ENCODE results near the gene FAM171A1. TPM values are rescaled to one million over a fixed set of nuclear protein-coding genes. Genes with fewer than 3 reads are reported as not detected.
"Not testable (repeated sequence)": the region's sequence is repeated elsewhere in the genome, so short reads cannot be mapped to it uniquely, and the experiment has no call there.

Gene FAM171A1
- total RNA-seq, 2 donors from 2014 or later = 16.3 to 24.2 TPM

- 87% methylated on average over 4 of the region's 4 CpGs for WGBS
- Histone ChIP-seq H3K4me3 (no peak overlapping the region), H3K27ac (no peak overlapping the region), H3K9me3 (no peaks in the 10 kb centered on the region), H3K27me3 (replicated peaks; ENCODE audit: insufficient read depth) (no peaks in the 10 kb centered on the region), H3K36me3 (no peaks in the 10 kb centered on the region), H3K4me1 (replicated peaks) (no peaks in the 10 kb centered on the region)
- DNase-seq (ENCODE audit: low spot score) = no peak
- intact Hi-C loops (cut with DNase I) = no loop called here
- TF ChIP-seq, protein P1, sequence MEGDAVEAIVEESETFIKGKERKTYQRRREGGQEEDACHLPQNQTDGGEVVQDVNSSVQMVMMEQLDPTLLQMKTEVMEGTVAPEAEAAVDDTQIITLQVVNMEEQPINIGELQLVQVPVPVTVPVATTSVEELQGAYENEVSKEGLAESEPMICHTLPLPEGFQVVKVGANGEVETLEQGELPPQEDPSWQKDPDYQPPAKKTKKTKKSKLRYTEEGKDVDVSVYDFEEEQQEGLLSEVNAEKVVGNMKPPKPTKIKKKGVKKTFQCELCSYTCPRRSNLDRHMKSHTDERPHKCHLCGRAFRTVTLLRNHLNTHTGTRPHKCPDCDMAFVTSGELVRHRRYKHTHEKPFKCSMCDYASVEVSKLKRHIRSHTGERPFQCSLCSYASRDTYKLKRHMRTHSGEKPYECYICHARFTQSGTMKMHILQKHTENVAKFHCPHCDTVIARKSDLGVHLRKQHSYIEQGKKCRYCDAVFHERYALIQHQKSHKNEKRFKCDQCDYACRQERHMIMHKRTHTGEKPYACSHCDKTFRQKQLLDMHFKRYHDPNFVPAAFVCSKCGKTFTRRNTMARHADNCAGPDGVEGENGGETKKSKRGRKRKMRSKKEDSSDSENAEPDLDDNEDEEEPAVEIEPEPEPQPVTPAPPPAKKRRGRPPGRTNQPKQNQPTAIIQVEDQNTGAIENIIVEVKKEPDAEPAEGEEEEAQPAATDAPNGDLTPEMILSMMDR (IDR thresholded peaks at IDR 0.05) = no peak
- TF ChIP-seq POLR2AphosphoS5 (IDR thresholded peaks at IDR 0.05) (no peak), POLR2A (IDR thresholded peaks at IDR 0.05) (no peak)
Measured at GRCh38 chr10:15290150-15290549, 80.9 kb downstream of the FAM171A1 start.

DNA sequence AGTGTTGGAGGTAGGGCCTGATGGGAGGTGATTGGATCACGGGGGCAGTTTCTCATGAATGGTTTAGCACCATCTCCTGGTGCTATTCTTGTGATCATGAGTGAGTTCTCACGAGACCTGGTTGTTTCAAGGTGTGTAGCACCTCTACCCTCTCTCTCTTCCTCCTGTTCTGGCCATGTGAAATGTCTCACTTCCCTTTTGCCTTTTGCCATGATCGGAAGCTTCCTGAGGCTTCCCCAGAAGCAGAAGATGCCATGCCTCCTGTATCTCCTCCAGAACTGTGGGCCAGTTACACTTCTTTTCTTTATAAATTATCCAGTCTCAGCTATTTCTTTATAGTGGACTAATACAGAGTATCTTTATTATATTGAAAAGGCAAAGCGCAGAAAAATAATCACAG, 90.1 kb downstream of the FAM171A1 start:
- no peak overlapping the region for H3K4me3 ChIP-seq
- 76% methylated on average over 4 of the region's 4 CpGs for WGBS
- H3K4me1 ChIP-seq (replicated peaks) = no peaks in the 10 kb centered on the region
- TF ChIP-seq POLR2AphosphoS5 (IDR thresholded peaks at IDR 0.05) (no peak), POLR2A (IDR thresholded peaks at IDR 0.05) (no peak)
- TF ChIP-seq, protein P1 (IDR thresholded peaks at IDR 0.05) = no peak
- H3K27me3 ChIP-seq (replicated peaks; ENCODE audit: insufficient read depth) = no peaks in the 10 kb centered on the region
- H3K27ac ChIP-seq = no peak overlapping the region
- no peaks in the 10 kb centered on the region for H3K36me3 ChIP-seq
- no peaks in the 10 kb centered on the region for H3K9me3 ChIP-seq
- DNase-seq (ENCODE audit: low spot score) = no peak
- intact Hi-C loops (cut with DNase I) = no loop called here

- WGBS = 70% methylated on average over 4 of the region's 4 CpGs
- Histone ChIP-seq H3K4me1 (replicated peaks) (no peaks in the 10 kb centered on the region), H3K9me3 (no peaks in the 10 kb centered on the region), H3K27ac (no peak overlapping the region), H3K36me3 (no peaks in the 10 kb centered on the region), H3K27me3 (replicated peaks; ENCODE audit: insufficient read depth) (no peaks in the 10 kb centered on the region), H3K4me3 (no peak overlapping the region)
- intact Hi-C loops (cut with DNase I) = no loop called here
- DNase-seq (ENCODE audit: low spot score) = no peak
- TF ChIP-seq POLR2A (IDR thresholded peaks at IDR 0.05) (no peak), POLR2AphosphoS5 (IDR thresholded peaks at IDR 0.05) (no peak)
- TF ChIP-seq, protein P1 (IDR thresholded peaks at IDR 0.05) = no peak
Measured at GRCh38 chr10:15280462-15280861, 90.6 kb downstream of the FAM171A1 start.

GRCh38 chr10:15279236-15279635, 91.9 kb downstream of the FAM171A1 start:
- TF ChIP-seq POLR2AphosphoS5 (IDR thresholded peaks at IDR 0.05) (no peak), POLR2A (IDR thresholded peaks at IDR 0.05) (no peak)
- TF ChIP-seq, protein P1 (IDR thresholded peaks at IDR 0.05) = no peak
- no peak for DNase-seq (ENCODE audit: low spot score)
- no peaks in the 10 kb centered on the region for H3K27me3 ChIP-seq (replicated peaks; ENCODE audit: insufficient read depth)
- H3K4me3 ChIP-seq = no peak overlapping the region
- H3K36me3 ChIP-seq = no peaks in the 10 kb centered on the region
- 90% methylated on average over 4 of the region's 4 CpGs for WGBS
- H3K4me1 ChIP-seq (replicated peaks) = no peaks in the 10 kb centered on the region
- intact Hi-C loops (cut with DNase I) = no loop called here
- H3K27ac ChIP-seq = no peak overlapping the region
- no peaks in the 10 kb centered on the region for H3K9me3 ChIP-seq

DNA sequence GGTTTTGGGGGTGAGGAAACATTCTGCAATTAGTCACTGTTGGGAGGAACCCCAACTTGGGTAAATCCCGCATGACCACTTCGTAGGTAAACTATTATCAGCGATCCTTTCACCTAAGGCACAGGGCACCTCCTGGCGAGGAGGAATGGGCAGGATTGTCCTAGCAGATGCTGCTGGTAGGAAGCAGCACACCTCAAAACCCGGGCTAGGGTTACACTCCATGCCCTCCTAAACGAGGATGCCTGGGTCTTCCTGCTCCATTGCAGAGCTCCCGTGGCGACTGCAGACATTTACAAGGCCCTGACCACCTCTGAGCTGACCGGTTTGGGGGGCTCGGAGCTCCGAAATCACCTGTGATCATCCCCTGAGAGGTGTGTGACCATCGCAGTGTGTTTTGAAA, 92.3 kb downstream of the FAM171A1 start:
- Histone ChIP-seq H3K9me3 (no peaks in the 10 kb centered on the region), H3K27ac (no peak overlapping the region), H3K4me1 (replicated peaks) (no peaks in the 10 kb centered on the region), H3K27me3 (replicated peaks; ENCODE audit: insufficient read depth) (no peaks in the 10 kb centered on the region), H3K4me3 (no peak overlapping the region), H3K36me3 (no peaks in the 10 kb centered on the region)
- TF ChIP-seq, protein P1 (IDR thresholded peaks at IDR 0.05) = no peak
- TF ChIP-seq POLR2A (IDR thresholded peaks at IDR 0.05) (no peak), POLR2AphosphoS5 (IDR thresholded peaks at IDR 0.05) (no peak)
- DNase-seq (ENCODE audit: low spot score) = no peak
- intact Hi-C loops (cut with DNase I) = no loop called here
- WGBS = 98% methylated on average over 12 of the region's 12 CpGs

DNA sequence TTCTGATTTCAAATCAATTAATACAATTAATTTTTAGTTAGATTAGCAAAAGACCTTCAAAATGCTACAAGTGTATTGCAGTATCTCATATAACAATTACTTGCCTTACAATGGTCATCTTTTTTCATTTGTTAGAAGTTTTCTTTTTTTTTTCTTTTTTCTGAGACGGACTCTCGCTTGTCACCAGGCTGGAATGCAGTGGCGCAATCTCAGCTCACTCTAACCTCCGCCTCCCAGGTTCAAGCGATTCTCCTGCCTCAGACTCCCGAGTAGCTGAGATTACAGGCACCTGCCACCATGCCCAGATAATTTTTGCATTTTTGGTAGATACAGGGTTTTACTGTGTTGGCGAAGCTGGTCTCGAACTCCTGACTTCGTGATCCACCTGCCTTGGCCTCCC, 95.0 kb downstream of the FAM171A1 start:
- DNase-seq (ENCODE audit: low spot score); H3K36me3 ChIP-seq; intact Hi-C loops (cut with DNase I); H3K4me3 ChIP-seq; H3K27ac ChIP-seq; H3K9me3 ChIP-seq; H3K27me3 ChIP-seq (replicated peaks; ENCODE audit: insufficient read depth); H3K4me1 ChIP-seq (replicated peaks): not testable (repeated sequence)
- 90% methylated on average over 9 of the region's 9 CpGs for WGBS

- intact Hi-C loops (cut with DNase I); DNase-seq (ENCODE audit: low spot score); H3K4me1 ChIP-seq (replicated peaks); H3K4me3 ChIP-seq; H3K27ac ChIP-seq; H3K9me3 ChIP-seq; H3K27me3 ChIP-seq (replicated peaks; ENCODE audit: insufficient read depth); H3K36me3 ChIP-seq: not testable (repeated sequence)
- 95% methylated on average over 12 of the region's 12 CpGs for WGBS
Measured at GRCh38 chr10:15269838-15270237, 101.3 kb downstream of the FAM171A1 start.

Data from prostate gland (tissue), 2 donors.